H1 (cell line): Measurements from ENCODE around the gene MRTFA. TPM values are rescaled to one million over a fixed set of nuclear protein-coding genes. Genes with fewer than 3 reads are reported as not detected.

ENCODE experiments used
- ASH2L ChIP-seq: fragments of 200-600, 300-600 bp; sonication (generic); IDR thresholded peaks from one replicate; pipeline ENCODE4 v1.7.1; 2017; ENCODE audit warnings: low read length
- FOSL1 ChIP-seq: IDR thresholded peaks from 2 replicates; pipeline ENCODE4 v1.6.1; 2011; ENCODE audit warnings: mild to moderate bottlenecking, low read depth, low read length, moderate library complexity; ENCODE audit not compliant: insufficient read depth
- JUN ChIP-seq: IDR thresholded peaks from 2 replicates; pipeline ENCODE4 v1.6.1; 2011; ENCODE audit warnings: low read depth, mild to moderate bottlenecking, improper control_type of control experiment, low read length
- POLR2AphosphoS5 ChIP-seq: IDR thresholded peaks from 2 replicates; pipeline ENCODE4 v1.6.1; 2011; ENCODE audit warnings: low read depth, low read length
- RFX5 ChIP-seq: IDR thresholded peaks from 2 replicates; pipeline ENCODE4 v1.6.1; 2011; ENCODE audit warnings: low read depth, low read length, improper control_type of control experiment, borderline replicate concordance
- RNF2 ChIP-seq: fragments of 200-900, 300-1000 bp; sonication (generic); IDR thresholded peaks from 2 replicates; pipeline ENCODE4 v1.7.1; 2016; ENCODE audit warnings: borderline replicate concordance, low read depth, mild to moderate bottlenecking, antibody characterized with exemption, low read length; ENCODE audit not compliant: poor library complexity, severe bottlenecking; ENCODE audit errors: missing control alignments
- SIRT6 ChIP-seq: IDR thresholded peaks from one replicate; pipeline ENCODE4 v1.7.1; 2012; ENCODE audit warnings: low read length, inconsistent platforms
- SP2 ChIP-seq: IDR thresholded peaks from 2 replicates; pipeline ENCODE4 v1.6.1; 2012; ENCODE audit warnings: mild to moderate bottlenecking, low read length, inconsistent platforms
- SRF ChIP-seq: IDR thresholded peaks from 2 replicates; pipeline ENCODE4 v1.6.1; 2011; ENCODE audit warnings: mild to moderate bottlenecking, low read depth, low read length, moderate library complexity
- polyA plus RNA-seq, 7 experiments: library from polyadenylated mRNA; depleted of rRNA in 3 of 7; stranded (reverse) in 5 of 7; unstranded in 2 of 7; fragments of >200 nt in 5 of 7; fragments of 200-250 nt in 2 of 7; gene quantifications; 1 replicate in 5 of 7; 2 replicates in 1 of 7; 4 replicates in 1 of 7; pipeline versions ENCODE4 v1.2.1 to v1.2.3, GENCODE V29; 2011 to 2013; ENCODE audit warnings: missing spikeins in 2 of 7, mixed read lengths in 2 of 7
- total RNA-seq: library from RNA; stranded (reverse); fragmentation: NEBNext Ultra II Directional; extraction: Animal tissue kit (Norgen Biotek cat#: 25700); gene quantifications from 2 replicates; pipeline ENCODE4 v1.2.1, GENCODE V29; 2021
- TF ChIP-seq, protein P1 (sequence below): fragments of 300-600 bp; sonication (generic); IDR thresholded peaks from 2 replicates; pipeline ENCODE4 v1.7.1; 2012; ENCODE audit warnings: low read length, moderate library complexity, mild to moderate bottlenecking, inconsistent platforms; ENCODE audit not compliant: insufficient replicate concordance
- TF ChIP-seq, protein P2 (sequence below): IDR thresholded peaks from 2 replicates; pipeline ENCODE4 v1.6.1; 2012; ENCODE audit warnings: inconsistent platforms

MRTFA gene
- total and polyA plus RNA-seq, 2 of the 8 experiments (the other 6 are each of a cell fraction or from before 2014, with no cell fraction given) = 5.4 to 37.9 TPM

DNA sequence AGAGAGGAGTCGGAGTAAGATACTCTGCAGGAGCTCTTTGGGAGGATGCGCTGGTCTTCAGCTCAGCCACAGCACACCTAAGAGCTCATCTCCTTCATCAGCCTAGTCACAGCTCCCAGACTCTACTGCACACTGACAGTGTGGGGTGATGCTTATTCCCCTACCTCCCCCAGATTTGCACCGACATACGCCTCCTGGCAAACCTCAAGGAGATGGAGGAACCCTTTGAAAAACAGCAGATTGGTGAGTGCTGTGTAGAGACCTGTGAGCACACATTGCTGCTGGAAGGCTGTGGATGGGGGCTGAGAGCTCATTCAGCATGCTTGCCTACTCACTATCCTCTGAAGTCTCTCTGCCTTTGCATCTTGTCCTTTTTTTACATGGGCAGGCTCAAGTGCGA, 275.4 kb downstream of the MRTFA start (continued):
- TF ChIP-seq, protein P1, sequence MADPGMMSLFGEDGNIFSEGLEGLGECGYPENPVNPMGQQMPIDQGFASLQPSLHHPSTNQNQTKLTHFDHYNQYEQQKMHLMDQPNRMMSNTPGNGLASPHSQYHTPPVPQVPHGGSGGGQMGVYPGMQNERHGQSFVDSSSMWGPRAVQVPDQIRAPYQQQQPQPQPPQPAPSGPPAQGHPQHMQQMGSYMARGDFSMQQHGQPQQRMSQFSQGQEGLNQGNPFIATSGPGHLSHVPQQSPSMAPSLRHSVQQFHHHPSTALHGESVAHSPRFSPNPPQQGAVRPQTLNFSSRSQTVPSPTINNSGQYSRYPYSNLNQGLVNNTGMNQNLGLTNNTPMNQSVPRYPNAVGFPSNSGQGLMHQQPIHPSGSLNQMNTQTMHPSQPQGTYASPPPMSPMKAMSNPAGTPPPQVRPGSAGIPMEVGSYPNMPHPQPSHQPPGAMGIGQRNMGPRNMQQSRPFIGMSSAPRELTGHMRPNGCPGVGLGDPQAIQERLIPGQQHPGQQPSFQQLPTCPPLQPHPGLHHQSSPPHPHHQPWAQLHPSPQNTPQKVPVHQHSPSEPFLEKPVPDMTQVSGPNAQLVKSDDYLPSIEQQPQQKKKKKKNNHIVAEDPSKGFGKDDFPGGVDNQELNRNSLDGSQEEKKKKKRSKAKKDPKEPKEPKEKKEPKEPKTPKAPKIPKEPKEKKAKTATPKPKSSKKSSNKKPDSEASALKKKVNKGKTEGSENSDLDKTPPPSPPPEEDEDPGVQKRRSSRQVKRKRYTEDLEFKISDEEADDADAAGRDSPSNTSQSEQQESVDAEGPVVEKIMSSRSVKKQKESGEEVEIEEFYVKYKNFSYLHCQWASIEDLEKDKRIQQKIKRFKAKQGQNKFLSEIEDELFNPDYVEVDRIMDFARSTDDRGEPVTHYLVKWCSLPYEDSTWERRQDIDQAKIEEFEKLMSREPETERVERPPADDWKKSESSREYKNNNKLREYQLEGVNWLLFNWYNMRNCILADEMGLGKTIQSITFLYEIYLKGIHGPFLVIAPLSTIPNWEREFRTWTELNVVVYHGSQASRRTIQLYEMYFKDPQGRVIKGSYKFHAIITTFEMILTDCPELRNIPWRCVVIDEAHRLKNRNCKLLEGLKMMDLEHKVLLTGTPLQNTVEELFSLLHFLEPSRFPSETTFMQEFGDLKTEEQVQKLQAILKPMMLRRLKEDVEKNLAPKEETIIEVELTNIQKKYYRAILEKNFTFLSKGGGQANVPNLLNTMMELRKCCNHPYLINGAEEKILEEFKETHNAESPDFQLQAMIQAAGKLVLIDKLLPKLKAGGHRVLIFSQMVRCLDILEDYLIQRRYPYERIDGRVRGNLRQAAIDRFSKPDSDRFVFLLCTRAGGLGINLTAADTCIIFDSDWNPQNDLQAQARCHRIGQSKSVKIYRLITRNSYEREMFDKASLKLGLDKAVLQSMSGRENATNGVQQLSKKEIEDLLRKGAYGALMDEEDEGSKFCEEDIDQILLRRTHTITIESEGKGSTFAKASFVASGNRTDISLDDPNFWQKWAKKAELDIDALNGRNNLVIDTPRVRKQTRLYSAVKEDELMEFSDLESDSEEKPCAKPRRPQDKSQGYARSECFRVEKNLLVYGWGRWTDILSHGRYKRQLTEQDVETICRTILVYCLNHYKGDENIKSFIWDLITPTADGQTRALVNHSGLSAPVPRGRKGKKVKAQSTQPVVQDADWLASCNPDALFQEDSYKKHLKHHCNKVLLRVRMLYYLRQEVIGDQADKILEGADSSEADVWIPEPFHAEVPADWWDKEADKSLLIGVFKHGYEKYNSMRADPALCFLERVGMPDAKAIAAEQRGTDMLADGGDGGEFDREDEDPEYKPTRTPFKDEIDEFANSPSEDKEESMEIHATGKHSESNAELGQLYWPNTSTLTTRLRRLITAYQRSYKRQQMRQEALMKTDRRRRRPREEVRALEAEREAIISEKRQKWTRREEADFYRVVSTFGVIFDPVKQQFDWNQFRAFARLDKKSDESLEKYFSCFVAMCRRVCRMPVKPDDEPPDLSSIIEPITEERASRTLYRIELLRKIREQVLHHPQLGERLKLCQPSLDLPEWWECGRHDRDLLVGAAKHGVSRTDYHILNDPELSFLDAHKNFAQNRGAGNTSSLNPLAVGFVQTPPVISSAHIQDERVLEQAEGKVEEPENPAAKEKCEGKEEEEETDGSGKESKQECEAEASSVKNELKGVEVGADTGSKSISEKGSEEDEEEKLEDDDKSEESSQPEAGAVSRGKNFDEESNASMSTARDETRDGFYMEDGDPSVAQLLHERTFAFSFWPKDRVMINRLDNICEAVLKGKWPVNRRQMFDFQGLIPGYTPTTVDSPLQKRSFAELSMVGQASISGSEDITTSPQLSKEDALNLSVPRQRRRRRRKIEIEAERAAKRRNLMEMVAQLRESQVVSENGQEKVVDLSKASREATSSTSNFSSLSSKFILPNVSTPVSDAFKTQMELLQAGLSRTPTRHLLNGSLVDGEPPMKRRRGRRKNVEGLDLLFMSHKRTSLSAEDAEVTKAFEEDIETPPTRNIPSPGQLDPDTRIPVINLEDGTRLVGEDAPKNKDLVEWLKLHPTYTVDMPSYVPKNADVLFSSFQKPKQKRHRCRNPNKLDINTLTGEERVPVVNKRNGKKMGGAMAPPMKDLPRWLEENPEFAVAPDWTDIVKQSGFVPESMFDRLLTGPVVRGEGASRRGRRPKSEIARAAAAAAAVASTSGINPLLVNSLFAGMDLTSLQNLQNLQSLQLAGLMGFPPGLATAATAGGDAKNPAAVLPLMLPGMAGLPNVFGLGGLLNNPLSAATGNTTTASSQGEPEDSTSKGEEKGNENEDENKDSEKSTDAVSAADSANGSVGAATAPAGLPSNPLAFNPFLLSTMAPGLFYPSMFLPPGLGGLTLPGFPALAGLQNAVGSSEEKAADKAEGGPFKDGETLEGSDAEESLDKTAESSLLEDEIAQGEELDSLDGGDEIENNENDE = no peak
- TF ChIP-seq SIRT6 (no peak), POLR2AphosphoS5 (no peak), JUN (no peak), RNF2 (no peak), FOSL1 (no peak), ASH2L (no peak), RFX5 (no peak), SP2 (no peak), SRF (no peak)
- TF ChIP-seq, protein P2, sequence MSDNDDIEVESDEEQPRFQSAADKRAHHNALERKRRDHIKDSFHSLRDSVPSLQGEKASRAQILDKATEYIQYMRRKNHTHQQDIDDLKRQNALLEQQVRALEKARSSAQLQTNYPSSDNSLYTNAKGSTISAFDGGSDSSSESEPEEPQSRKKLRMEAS = no peak
